Measurements from ENCODE around the gene NLRP10.
"Not testable (repeated sequence)": the region's sequence is repeated elsewhere in the genome, so short reads cannot be mapped to it uniquely, and the experiment has no call there.

Gene NLRP10, protein sequence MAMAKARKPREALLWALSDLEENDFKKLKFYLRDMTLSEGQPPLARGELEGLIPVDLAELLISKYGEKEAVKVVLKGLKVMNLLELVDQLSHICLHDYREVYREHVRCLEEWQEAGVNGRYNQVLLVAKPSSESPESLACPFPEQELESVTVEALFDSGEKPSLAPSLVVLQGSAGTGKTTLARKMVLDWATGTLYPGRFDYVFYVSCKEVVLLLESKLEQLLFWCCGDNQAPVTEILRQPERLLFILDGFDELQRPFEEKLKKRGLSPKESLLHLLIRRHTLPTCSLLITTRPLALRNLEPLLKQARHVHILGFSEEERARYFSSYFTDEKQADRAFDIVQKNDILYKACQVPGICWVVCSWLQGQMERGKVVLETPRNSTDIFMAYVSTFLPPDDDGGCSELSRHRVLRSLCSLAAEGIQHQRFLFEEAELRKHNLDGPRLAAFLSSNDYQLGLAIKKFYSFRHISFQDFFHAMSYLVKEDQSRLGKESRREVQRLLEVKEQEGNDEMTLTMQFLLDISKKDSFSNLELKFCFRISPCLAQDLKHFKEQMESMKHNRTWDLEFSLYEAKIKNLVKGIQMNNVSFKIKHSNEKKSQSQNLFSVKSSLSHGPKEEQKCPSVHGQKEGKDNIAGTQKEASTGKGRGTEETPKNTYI

DNA sequence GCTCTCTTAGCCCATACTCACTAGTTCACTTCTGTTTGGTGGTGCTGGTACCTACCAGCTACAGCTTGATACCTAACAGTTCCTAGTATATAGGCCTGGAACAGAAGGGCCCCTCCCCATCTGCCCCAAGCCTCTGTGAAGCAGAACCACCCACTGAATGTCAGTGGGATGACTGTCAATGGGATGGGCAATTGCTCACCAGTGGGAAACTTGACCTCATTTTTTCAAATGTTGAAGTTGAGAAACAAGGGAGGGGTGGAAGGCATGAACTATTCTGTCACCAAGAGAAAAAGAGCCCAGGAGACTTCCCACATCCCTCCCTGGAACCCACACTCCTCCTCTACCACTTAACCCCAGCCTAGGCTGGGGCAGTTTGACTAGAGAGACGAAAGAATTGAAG is at the start of gene NLRP10:
NLRP10 (minus strand) TSS at position 62 of the 400 bp plus-strand sequence. CDS start 1,952 bp downstream, outside the sequence.
- DNase-seq = no peak

DNA sequence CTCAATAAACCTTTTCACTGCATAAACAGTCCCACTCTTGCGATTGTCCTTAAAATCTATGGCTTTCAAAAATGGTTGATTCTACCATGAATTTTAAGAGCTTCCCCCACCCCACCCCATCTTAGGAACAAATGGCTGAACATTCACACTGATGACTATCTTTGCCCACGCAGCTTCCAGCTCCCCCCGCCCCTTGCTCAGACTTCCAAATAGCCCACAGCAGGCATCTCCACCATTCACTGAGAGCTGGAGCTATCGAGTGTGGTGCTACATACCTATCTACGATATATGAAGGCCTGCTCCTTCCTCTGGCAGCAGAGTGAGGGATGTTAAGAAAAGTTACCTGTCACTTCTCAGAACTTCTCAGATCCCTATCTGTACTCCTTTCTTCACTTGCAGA is 48.6 kb upstream of the NLRP10 start:
- no peak for DNase-seq

DNA sequence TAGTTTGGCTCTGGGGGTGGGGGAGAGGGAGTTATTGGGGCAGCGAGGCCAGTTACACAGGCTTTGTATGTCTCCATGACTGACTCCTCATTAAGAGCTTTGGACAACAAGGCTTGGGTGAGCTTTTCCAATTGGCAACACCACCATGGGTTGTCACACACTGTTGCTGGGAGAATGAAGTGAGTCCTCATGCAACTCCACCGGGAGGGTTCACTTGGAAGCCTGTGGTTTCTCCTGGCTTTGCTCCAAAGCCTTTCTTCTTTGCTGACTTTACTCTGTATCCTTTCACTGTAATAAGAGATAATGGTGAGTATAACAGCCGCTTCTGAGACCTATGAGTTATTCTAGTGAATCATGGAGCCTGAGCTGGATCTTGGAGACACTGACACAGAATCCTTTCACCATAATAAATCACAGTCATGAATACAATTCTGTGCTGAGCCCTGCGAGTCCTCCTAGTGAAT is 46.8 kb upstream of the NLRP10 start:
- no peak for DNase-seq

DNA sequence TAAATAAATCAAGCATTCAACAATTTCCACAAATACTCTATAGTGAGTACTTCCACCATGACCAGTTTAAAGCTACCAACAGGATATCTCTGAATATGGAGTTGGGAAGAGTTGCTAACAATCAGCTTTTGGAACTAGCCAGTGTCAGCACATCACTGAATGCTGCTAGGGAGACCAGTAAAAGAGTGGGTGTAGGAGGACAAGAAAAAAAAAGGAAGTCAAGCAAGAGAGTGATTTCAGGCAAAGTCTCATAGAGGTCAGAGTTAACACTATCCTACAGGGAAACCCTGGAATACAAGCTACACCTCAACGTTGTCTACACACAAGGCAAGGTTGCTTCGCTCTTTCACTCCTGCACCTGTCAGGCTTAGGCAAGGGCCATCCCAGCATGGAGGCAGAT is 46.1 kb upstream of the NLRP10 start:
- DNase-seq = no peak

GRCh38 chr11:8009856-8010255 is 44.6 kb upstream of the NLRP10 start:
- no peak for DNase-seq

DNA sequence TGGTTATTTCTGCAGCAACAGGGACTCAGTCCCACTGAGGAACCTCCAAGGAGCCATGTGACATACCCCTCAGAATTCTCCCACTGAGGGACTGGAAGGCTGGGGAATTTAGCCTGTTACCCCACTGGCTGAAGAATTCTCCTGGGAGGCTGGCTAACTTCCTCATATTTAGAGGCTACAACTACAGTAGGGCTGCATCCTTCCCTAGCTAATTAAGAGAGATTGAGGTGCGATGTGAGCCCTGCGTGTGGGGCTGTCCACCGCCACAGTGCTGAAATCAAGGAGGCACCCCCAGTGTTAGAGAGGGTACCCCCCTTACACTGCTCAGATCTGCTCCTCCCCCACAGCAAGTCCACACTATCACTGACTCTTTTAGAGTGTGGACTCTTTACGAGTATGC is 43.0 kb upstream of the NLRP10 start:
- no peak for DNase-seq

- peak; percentile 47 for DNase-seq
These were observed 41.2 kb upstream of the NLRP10 start for GRCh38 chr11:8006349-8006977.

DNA sequence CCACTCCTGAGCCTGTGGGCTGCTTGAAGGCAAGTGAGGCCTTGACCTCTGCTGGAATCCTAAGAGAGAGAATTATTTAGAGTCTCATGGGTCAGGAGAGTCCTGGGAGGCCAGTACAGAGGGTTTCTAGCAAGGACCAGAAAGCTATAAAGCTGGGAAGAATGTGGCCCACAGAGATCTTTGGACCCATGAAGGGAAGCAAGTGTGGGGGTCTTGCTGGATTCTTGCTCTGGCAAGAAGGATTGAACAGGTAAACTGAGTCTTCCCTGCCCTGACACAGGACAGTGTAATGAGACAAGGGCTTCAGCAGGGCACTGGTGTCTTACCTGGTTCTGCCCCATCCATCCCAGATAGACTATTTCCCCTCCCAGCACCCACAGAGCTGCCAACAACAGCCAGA is 40.3 kb upstream of the NLRP10 start:
- DNase-seq = no peak

DNA sequence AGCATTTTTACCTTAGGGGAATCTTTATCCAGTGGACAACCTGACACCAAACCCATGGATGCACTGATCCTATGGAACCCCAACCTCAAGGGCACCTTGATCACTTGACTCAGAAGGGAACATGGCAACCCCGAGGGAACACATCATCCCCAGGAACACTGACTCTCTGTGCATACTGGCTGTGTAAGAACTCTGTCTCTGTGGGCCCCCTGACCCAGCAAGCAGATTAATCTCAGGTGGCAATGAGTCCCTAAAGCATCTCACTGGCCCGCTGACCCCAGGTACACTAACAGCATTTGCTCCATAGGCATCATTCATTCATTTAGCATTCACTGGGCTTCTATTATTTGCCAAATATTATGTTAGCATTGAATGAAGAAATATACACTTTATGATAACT is 38.8 kb upstream of the NLRP10 start:
- DNase-seq = no peak

DNA sequence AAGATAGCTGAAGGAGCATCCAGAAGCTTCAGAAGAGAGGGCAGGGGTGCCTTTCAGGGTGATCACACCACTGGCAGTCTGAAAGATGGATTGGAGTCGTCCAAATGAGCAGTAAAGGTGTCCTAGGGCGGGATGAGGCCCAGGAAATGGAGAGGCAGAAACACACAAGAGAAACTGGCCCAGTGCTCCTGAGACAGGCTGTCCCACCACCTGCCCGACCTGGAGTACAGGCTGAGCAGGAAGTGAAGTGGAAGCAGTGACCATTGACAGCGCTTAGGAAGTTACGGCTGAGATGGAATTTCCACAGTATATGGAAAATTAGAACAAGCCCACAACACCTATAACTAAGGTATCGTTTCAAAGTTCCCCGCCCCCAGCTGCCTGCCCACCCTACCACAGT is 37.9 kb upstream of the NLRP10 start:
- no peak for DNase-seq

- no peak for DNase-seq
These were observed 37.4 kb upstream of the NLRP10 start for GRCh38 chr11:8002676-8003075.

GRCh38 chr11:8000390-8000789 is 35.1 kb upstream of the NLRP10 start:
- no peak for DNase-seq

DNA sequence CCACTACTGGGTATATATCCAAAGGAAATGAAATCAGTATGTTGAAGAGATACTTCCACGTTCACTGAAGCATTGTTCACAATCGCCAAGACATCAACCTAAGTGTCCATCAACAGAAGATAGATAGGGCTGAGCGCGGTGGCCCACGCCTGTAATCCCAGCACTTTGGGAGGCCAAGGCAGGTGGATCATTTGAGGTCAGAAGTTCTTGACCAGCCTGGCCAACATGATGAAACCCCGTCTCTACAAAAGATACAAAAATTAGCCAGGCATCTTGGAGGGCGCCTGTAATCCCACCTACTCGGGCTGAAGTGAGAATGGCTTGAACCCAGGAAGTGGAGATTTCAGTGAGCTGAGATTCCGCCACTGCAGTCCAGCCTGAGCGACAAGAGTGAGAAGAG is 34.5 kb upstream of the NLRP10 start:
- no peak for DNase-seq

GRCh38 chr11:7994581-7995278 is 29.5 kb upstream of the NLRP10 start:
- no peak for DNase-seq

DNA sequence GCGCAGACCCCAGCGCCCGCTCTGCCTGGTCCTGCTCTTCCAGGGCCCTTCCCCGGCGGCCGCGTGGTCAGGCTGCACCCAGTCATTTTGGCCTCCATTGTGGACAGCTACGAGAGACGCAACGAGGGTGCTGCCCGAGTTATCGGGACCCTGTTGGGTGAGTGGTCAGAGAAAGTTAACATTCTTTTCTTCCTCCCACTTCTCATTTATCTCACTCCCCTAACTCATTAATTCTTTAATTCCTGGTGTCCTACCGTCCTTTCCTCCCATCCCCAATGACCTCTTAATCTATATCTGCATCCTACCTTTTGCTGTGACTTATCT is 22.3 kb upstream of the NLRP10 start:
- DNase-seq = not testable (repeated sequence)

DNA sequence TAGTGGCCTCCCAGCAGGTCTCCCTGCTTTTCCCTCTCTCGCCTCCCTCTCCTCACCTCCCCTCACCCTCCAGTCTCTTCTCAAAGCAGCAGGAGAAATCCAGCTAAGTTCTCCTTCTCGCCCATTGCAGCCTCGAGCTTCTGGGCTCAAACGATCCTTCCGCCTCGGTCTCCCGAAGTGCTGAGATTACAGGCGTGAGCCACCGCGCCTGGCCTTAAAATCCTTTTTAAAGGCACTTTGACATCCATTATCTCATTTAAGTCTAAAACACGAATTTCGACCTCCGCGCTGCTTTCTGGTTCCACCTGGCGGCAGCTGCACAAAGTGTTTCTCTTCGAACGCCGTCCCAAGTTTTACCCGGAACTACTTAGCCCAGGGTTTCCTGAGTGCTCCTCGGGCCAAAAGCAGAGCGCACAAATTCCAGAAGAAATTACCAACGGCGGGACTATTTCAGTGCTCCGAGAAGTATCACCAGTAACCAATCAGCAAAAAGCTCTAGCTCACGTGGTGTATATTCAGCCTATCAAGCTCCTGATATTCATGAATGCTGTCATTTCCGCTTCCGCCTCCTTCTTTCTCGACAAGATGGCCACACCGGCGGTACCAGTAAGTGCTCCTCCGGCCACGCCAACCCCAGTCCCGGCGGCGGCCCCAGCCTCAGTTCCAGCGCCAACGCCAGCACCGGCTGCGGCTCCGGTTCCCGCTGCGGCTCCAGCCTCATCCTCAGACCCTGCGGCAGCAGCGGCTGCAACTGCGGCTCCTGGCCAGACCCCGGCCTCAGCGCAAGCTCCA is 21.7 kb upstream of the NLRP10 start, which contains the start of gene EIF3F:
EIF3F (plus strand) TSS at position 570 of the 792 bp plus-strand sequence; CDS start at position 586, 16 bp downstream.
- peak; percentile 89 for DNase-seq

- no peak for DNase-seq
These were observed 18.8 kb upstream of the NLRP10 start for GRCh38 chr11:7983832-7984590.

DNA sequence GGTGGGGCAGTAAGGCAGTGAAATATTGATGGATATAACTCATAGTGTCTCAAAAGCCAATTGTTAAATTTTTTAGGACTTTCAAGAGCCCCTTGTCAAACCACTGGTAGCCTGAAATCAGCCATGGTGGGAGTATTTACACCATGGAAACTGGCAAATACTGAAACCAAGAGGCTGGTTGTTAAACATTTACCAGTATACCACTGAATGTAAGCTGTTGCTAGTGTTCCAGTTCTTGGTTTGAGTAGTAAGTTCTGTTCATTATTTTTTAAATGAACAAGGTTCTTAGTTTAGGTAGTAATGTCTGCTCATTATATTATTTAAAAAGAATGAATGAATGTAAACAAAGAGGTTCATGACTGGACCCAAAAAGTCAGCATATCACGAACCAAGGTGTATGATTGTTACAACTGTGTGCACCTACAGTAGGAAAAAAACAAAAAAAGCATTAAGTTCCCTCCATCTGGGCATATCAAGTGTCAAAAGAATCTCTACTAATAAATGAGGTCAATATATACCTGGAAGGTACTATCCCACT is 17.4 kb upstream of the NLRP10 start:
- DNase-seq = no peak

DNA sequence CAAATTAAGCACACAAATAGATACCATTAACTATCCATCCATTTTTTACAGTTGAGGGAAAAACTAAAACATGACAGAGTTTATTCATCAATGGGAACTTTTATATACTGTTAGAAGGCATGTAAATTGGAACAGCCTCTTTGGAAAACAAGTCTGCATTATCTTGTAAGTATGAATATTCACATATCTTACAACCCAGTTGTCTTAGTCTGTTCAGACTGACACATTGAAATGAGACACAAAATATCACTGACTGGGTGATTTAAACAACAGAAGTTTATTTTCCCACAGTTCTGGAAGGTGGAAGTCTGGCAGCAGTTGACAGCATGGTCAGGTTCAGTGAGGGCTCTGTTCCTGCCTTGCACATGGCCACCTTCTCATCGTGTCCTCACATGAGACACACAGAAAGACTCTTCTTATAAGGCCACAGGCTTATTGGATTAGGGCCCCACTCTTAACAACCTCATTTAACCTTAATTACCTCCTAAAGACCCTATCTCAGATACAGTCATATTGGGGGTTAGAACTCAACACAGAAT is 16.4 kb upstream of the NLRP10 start:
- no peak for DNase-seq

GRCh38 chr11:7977232-7977917 is 12.1 kb upstream of the NLRP10 start:
- DNase-seq = no peak

Measured in activated naive CD4-positive, alpha-beta T cell treated with Interleukin-2 at 50 U/mL for 16 hours (primary cell).